ENCODE measurements around the gene MCM8.

Gene MCM8

DNA sequence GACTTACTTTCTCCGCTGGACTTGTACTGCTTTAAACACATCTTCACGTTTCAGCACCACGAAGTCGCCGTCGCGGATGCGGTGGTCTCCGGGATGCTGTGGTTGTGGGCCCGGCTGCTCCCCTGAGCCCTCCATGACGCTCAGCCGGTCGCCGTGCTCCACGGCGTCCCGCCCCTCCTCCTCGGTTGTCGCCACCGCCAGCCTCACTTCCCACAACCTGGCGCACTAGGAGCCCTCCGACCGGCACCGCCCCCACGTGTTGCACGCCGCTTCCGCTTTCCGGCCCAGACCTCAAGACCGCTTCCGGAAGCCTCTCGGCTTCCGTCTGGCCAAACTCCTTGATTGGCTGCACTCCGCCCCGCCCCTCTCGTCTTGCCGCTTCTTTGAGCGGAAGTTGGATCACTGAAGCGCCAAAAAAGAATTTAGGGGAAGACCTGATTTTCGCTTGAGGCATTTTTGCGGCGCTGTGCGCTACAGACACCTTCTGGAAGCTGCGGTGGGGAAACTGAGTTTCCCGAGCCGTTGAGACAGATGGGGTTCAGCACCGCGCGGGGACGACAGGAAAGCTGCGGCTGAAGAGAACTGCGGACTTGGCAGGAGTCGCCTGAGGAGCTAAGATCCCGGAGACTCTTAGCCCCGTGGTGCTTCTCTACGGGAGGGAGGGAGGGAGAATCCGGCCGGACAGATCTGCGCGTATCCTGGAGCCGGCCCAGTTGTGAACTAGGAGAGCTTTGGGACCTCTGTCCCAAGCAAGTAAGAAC, at the start of gene MCM8, which contains the start of gene TRMT6:
MCM8 (plus strand) TSS at position 382 of the 761 bp plus-strand sequence. CDS start 1,364 bp downstream, outside the sequence.
TRMT6 (minus strand) TSS at position 263 of the 761 bp plus-strand sequence; CDS start at position 135, 128 bp downstream.
- peak; percentile 96 for DNase-seq (ENCODE audit: low read depth)

DNA sequence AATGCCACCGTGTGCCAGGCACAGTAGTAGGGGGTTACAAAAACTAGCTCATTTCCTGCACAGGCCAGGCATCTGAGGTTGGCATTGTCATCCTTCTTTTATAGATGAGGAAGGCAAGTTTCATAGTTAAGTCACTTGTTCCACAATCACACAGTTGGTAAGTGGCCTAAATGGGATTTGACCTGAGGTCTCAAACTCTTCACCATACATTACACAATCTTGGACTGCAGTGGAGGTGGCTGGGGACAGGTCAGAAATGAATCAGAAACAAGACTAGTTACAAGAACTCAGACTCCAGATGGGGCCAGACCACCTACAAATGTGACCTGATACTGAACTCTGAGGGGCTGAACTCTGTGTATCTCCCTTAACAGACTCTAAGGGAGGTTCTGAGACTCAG, 49.5 kb upstream of the MCM8 start:
- no peak for DNase-seq (ENCODE audit: low read depth)

DNA sequence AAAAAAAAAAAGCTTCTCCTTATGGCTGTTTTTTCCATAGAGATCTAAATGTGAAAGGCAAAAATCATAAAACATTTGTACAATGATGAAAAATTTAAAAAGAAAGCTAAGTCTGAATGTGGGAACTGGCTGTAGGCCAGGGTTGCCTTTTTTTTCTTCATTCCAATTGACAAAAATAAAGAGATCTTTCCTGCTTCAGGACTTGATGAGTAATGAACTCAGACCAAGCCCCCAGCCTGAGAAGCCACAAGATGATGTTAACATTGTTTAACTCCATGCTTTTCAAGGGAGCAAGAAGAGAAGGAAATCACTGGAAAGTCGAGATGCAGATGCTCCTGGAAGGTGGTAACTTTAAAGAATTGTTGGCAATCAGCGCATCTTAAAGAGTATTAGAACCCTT, 41.5 kb upstream of the MCM8 start:
- no peak for DNase-seq (ENCODE audit: low read depth)

DNA sequence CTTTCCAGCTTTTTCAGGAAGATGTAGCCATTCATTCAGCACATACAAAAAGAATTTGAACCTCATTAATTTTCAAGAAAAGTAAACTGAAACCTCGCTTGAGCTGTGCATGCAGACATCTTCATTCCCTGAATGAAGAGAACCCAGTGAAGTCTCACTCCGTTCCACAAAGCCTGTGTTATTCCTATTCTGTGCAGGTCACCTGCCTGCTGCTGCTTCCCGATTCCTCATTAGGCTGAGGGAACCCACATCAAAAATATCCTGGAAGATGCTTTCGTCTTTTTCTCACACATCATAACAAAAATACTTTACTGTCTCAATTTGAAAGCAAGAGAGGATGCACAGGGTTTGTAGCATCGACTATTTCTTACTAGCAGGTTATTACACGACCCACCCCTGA, 40.3 kb upstream of the MCM8 start:
- no peak for DNase-seq (ENCODE audit: low read depth)

DNA sequence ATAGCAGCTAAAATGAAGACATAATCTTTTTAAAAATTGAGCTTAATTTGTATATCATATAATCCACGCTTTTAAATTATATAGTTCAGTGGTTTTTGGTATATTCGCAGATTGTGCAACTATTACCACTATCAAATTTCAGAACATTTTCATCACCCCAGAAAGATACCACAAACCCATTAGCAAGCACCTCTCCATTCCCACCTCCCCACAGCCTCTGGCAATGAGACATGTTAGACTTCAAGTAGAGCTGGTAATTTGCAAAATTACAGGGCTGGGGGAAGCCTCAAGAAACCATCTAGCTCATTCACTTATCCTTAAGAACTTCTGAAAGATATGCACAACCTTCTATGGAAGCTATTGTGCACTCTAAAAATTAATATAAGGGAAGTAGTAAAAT, 37.3 kb upstream of the MCM8 start:
- no peak for DNase-seq (ENCODE audit: low read depth)

DNA sequence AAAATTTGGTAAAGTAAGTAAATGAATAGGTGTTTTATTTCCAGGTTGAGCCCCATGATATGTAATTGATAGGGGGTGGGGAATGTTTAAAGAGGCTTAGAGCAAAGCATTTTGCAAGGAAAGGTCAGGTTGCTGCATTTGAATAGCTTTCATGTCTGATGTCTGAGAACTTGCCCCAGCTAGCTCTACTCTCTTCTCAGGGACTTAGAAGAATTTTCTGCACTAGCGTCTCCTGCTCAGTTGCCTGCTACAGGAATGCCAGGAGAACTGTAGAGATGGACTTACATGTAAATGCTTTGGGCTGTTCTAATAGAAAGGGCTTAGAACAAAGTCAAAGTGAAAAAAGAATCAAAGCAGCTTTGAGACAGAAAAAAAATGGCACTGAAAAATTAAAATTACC, 35.6 kb upstream of the MCM8 start:
- no peak for DNase-seq (ENCODE audit: low read depth)

DNA sequence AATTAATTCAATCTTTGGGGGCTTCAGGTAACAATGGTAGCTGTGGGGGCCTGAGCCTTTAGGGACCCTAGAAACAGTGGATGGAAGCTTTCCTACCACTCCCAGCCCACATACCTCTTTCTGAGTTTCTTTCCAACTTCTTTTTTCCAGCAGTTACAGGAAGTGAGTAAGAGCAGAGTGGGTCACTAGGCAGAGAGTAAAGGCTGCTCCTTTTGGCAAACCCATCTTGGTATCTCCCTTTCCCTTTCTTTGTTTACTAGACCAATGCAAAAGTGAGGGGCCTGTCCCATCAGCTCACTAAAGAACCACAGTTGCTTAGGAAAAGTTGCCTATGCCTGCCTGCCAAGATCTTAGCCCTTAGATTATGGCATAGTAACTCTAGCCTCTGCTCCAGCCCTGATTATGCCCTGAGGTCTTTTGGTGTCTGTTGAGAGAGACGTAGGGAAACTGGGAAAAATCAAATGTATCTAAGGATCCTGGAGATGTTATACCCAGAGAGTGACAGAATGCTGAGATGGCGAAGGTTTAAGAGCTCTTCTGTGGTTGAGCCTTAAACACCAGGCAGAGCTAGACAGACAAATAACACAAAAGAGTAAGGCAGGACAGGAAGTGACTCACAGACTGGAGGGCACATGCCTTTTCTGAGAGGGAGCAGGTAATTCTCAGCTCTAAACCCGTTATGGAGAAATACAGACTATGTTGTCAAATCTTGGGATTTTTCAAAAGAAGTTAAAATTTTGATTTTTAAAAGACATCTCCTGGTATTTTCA, 31.4 kb upstream of the MCM8 start:
- DNase-seq (ENCODE audit: low read depth) = no peak

DNA sequence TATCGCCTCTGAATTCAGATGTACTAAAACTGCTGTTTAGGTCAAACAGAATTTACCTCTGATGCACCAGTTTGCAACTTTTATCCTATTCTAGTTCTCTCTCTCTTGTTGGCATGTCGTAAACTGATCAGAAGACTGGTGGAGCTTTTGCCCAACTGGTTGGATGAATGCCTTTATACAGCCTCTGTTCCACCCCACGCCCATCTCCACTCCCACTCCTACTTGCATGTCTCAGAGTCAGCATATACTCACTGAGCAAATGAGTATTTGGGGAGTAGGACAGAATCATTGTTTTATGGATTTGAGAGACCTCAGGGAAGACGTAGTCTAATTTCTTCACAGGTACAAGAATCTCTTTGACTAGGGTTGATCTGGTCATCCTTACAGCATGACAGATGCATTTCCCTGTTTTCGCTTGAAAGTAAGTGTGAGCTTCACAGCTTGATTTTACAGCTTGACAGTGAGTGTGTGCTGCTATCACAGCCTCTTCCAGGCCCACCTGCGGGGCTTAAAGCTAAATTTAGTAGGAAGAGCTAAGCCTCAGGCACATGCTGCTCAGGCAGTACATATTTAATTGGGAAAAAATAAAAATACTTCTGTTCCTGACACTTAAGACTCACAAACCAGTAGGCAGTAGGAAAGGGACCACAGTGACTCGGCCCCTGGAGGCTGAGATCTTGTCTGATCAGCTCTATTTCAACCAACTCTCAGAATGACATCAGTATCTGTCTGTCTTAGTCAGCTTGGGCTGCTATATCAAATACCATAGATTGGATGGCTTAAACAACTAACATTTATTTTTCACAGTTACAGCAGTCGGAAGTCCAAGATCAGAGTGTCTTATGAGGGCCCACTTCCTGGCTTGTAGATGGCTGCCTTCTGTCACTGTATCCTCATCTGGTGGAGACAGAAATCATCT, 30.6 kb upstream of the MCM8 start:
- peak; percentile 21 for DNase-seq (ENCODE audit: low read depth)

DNA sequence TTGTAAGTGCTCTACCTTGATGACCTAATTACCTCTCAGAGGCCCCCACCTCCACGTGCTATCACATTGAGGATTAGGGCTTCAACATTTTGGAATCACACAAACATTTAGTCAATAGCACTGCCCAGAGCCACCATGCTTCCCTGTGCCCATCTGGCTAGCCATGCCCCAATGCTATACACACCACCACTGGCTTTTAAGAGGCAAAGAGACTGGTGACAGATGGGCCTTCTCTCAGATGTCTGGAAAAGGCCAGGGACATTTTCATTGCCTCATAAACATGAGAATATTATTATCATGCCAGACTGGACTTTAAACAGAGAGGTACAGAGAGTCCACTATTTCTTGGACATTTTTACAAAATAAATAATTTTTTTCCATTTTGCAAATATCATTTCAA, 29.9 kb upstream of the MCM8 start:
- no peak for DNase-seq (ENCODE audit: low read depth)

DNA sequence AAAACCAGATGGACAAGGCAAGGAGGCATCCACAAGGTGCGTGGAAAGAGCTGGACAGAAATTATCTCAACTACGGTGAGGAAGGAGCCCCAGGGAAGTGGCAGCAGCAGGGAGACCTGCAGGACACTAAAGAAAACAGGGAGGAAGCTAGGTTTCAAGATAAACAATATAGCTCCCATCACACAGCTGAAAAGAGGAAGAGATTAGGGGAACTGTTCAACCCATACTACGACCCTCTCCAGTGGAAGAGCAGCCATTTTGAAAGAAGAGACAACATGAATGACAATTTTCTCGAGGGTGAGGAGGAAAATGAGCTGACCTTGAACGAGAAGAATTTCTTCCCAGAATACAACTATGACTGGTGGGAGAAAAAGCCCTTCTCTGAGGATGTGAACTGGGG, 27.0 kb upstream of the MCM8 start:
- DNase-seq (ENCODE audit: low read depth) = no peak

DNA sequence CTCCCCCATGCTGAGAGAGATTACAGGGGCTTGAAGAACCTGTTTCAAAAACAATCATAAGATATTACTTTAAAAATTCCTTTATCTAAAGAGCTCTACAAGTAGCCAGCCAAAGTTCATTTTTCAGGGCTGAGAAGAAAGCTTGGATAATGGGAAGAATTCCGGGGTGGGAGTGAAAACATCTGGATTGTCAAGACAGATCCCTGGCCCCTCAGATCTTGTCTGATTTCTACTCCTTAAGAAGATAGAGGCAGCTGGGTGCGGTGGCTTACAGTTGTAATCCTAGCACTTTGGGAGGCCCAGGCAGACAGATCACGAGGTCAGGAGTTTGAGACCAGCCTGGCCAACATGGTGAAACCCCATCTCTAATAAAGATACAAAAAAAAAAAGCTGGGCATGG, 24.9 kb upstream of the MCM8 start:
- no peak for DNase-seq (ENCODE audit: low read depth)

DNA sequence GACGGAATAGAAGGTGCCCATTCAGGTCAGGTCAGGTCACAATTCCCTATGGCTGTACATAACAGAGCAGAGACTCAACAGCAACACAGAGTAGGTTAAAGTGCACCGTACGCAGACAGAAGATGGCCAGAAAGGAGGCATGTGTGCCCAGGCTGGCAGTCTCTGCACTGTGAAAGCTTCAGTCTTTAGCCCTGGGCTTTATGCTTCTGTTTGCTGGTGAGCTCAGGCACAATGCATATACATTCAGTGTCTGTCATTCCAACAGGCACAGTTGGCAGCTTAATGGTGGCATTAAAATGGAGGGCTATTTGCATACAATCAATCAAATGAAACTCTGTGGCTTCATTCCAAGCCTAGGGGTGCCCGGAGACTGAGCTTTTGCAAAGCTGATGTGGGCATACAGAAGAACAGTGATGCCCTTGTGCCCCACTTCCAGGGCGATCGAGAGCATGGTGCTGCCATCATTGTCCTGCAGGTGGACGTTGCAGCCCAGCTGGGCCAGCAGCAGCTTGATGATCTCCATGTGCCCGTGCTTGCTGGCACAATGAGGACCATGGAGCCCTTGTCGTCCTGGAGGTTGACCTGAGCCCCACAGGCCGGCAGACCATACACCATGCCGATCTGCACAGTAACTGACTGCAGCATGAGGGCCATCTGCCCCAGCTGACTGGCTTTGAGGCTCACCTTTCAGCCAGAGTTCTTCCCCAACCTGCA, 22.5 kb upstream of the MCM8 start:
- no peak for DNase-seq (ENCODE audit: low read depth)

DNA sequence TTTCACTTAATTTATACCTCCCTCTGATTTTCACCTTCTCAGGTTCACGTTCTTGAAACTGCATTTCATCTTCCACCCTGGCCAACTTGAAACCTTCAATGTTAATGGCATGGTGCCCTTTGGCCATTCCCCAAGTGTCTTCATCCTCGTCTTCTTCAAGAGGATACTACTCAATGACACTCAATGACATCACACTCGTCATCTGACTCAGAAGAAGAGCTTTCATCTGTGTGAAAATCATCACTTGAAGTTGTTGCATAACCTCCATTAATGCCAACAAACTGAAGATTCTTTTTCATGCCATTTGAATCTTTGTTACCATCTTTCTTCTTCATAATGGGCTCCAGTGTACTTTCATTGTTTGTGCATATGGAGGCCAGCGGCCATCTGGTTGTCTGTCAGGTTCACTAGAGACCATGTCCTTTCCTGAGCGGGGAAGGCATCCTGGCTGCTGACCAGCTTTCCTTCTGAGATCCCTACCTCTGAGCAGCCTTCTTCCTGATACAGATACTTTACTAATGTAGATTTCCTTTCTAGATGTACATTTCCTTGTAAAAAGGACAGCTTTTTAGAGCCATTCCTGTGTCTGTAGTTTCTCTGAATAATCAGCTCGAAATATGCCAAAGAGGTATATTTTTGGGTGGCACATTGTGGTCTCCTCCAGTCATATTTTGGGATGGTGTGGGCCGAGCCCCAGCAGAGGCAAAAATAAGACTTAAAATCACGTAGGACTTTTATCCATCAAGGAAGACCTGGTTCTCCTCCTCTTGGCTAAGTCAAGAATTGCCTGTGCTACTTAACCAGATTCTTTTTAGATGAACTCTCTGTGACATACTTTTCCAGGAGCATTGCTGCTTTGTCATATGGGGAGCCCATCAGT, 21.4 kb upstream of the MCM8 start:
- DNase-seq (ENCODE audit: low read depth) = no peak

DNA sequence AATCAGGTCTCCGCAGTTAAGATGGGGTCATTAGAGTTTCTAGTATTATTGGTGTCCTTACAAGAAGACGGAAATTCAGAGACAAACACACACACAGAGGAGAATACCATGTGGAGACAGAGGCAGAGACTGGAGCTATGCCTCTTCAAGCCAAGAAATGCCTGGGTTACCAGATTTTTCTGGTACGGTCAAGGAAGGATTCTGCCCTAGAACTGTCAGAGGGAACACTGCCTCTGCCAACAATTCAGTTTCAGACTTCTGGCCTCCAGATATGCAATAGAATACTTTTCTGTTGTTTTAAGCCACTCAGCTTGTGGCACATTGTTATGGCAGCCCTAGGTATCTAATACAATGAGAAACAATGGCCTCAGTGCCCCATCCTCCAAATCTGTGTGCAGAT, 19.0 kb upstream of the MCM8 start:
- DNase-seq (ENCODE audit: low read depth) = no peak

DNA sequence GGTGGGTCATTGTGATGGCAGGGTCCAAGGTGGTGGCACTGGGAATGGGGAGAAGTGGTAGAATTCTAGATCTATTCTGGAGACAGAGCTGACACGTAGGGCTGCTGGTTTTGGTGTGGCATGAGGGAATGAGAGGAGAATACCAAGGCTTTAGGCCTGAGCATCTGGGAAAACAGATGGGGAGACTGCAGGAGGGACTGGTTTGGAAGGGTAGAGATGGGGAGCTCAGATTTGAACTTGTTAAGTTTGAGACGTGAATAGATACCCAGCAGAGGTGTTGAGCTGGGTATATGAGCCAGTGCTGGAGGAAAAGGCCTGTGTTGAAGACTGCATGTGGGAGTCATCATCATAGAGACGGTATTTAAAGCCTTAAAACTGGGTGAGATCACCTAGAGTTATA, 17.7 kb upstream of the MCM8 start:
- no peak for DNase-seq (ENCODE audit: low read depth)

DNA sequence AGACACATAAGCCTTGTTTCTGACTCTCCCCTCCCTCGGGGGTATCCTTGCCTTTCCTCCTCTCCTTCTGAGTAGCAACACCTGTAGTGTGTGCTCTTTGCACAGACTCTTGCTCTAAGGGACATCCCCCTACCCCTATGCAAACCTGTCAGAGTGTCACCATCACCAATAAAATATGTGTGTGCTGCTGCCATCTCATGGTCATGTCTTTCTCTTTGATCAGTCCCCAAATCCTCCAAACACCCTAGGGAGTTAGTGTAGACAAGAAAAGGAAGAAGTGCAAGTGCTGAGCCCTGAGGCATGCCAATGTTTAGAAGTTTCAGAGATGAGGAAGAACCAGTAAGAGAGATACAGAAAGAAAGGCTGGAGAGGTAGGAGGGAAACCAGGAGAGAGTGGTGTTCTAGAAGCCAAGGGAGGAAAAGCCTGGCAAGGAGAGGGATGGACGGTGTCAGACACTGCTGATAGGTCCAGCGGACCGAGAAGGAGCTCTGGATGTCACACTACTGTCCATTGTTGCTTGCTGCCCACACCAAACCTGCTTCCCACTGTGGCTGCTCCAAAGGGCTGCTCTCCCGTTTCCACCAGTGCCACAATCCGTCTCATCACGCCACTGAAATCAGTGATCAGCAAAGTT, 16.5 kb upstream of the MCM8 start:
- DNase-seq (ENCODE audit: low read depth) = no peak

DNA sequence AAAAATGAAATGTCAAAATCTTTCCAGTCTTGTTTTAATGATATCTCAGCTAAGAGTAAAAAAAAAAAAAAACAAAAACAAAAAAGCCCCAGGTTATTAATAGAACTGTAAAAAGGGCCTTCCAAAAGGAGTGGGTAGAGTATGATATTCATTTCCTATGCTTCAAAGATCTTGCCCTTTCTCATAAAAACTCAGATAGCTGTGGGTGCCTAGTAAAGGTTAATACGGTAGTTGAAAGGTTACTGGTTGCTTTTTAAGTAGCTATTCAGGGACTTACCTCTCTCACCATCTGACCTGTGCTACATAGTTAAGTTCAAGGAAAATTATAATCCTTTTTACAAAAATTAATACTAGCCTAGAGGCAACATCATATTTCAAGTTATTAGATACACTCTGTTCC, 15.1 kb upstream of the MCM8 start:
- DNase-seq (ENCODE audit: low read depth) = no peak

DNA sequence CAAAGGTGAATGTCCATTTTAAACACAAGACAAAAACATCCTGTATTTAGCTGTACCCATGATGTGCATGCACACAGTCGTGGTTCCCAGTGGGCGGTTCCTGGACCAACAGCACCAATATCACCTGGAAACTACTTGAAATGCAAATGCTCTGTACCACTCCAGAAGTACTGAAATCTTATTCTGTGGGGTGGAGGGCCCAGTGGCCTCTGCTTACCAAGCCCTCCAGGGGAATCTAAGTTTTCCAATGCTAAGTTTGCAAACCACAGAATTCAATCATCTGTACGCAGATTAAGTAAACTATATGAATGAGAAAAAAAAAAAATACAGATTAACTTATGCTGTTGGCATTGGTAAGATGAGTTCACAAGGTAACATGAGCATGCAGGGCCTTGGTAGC, 14.2 kb upstream of the MCM8 start:
- DNase-seq (ENCODE audit: low read depth) = no peak

DNA sequence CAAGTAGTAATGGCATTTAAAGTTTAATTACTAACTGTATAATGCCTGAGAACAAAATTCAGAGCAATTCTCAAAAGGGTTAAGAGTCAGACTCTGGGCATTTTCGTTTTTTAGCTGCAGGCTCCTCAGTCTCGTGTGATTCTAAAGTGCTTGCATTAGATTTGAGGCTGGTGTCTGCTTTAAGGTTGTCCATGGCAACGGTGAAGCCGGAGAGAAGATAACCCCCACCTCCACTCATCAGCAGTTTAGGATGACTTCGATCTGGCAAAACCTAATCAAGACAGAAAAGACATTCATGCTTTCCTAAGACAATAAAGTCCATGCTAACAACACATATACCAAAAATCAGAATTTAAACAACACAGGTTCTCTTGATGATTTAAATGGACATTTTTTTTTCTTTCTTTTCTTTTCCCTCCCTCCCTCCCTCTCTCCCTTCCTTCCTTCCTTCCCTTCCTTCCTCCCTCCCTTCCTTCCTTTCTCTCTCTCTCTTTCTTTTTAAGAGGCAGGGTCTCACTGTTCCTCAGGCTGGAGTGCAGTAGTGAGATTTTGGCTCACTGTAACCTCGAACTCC, 11.9 kb upstream of the MCM8 start:
- DNase-seq (ENCODE audit: low read depth) = no peak

DNA sequence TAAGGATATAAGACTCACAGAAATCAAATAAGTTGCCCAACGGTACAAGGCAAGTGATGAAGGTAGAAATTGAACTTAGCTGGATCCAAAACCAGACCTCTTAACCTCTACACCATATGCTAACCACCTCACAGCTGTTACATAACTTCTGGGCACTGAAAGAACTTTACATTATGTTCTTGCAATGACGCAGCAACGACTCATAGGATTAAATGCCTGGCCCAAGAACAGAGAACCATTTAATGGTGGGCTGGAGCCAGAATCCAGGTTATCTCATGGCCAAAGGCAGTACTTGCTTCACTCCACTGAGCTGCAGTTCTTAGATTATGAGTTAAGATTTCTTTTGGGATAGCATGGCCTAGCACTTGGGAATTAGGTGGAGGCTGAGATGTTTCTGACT, 4.5 kb upstream of the MCM8 start:
- DNase-seq (ENCODE audit: low read depth) = no peak
